Glutamatergic neuron (in vitro differentiated cells): ENCODE results near the gene CEP85. TPM values are rescaled to one million over a fixed set of nuclear protein-coding genes. Genes with fewer than 3 reads are reported as not detected.

ENCODE experiments used
- DNase-seq: peaks from one replicate; pipeline ENCODE4 v3.0.0; 2022
- H3K27ac Mint-ChIP-seq: one replicate; pipeline ENCODE4 v1.8.0; 2020; ENCODE audit warnings: mild to moderate bottlenecking, mixed read lengths, inconsistent platforms; ENCODE audit not compliant: unreplicated experiment
- H3K27me3 Mint-ChIP-seq: one replicate; pipeline ENCODE4 v1.8.0; 2020; ENCODE audit warnings: mild to moderate bottlenecking, moderate library complexity, mixed read lengths, inconsistent platforms; ENCODE audit not compliant: unreplicated experiment
- H3K36me3 Mint-ChIP-seq: one replicate; pipeline ENCODE4 v1.8.0; 2020; ENCODE audit warnings: mild to moderate bottlenecking, mixed read lengths, inconsistent platforms; ENCODE audit not compliant: unreplicated experiment
- H3K4me1 Mint-ChIP-seq: one replicate; pipeline ENCODE4 v1.8.0; 2020; ENCODE audit warnings: mild to moderate bottlenecking, low read depth, mixed read lengths, inconsistent platforms; ENCODE audit not compliant: unreplicated experiment
- H3K4me3 Mint-ChIP-seq: one replicate; pipeline ENCODE4 v1.8.0; 2020; ENCODE audit warnings: mild to moderate bottlenecking, mixed read lengths, inconsistent platforms; ENCODE audit not compliant: unreplicated experiment
- H3K9me3 Mint-ChIP-seq: one replicate; pipeline ENCODE4 v1.8.0; 2020; ENCODE audit warnings: mild to moderate bottlenecking, moderate library complexity, mixed read lengths, inconsistent platforms; ENCODE audit not compliant: unreplicated experiment
- CTCF ChIP-seq: fragments of 200-600 bp; sonication (generic); IDR thresholded peaks from one replicate; pipeline ENCODE4 v1.5.0; 2021; ENCODE audit not compliant: partially characterized antibody, unreplicated experiment
- total RNA-seq: library from RNA; stranded (reverse); fragmentation: NEBNext Ultra II Directional; extraction: Animal tissue kit (Norgen Biotek cat#: 25700); gene quantifications from one replicate; pipeline ENCODE4 v1.2.1, GENCODE V29; 2021; ENCODE audit not compliant: unreplicated experiment

Gene CEP85
- total RNA-seq, 1 donor from 2014 or later = 28.2 TPM

GRCh38 chr1:26282401-26282918 is 48.5 kb downstream of the CEP85 start:
- DNase-seq = no peak
- peak overlapping the region; percentile 55 for H3K27ac Mint-ChIP-seq
- peaks cover 55% of the 10 kb centered on the region for H3K4me1 Mint-ChIP-seq
- H3K9me3 Mint-ChIP-seq = peaks cover 11% of the 10 kb centered on the region
- H3K36me3 Mint-ChIP-seq = no peaks in the 10 kb centered on the region
- TF ChIP-seq CTCF = no peak
- H3K27me3 Mint-ChIP-seq = peaks cover 21% of the 10 kb centered on the region
- peak overlapping the region; percentile 92 for H3K4me3 Mint-ChIP-seq

GRCh38 chr1:26283279-26283853 is 49.4 kb downstream of the CEP85 start:
- Mint-ChIP-seq H3K36me3 (no peaks in the 10 kb centered on the region), H3K27ac (peak overlapping the region; percentile 26), H3K4me3 (peak overlapping the region; percentile 2), H3K9me3 (peaks cover 14% of the 10 kb centered on the region), H3K27me3 (peaks cover 21% of the 10 kb centered on the region), H3K4me1 (peaks cover 55% of the 10 kb centered on the region)
- no peak for TF ChIP-seq CTCF
- no peak for DNase-seq

- no peak for TF ChIP-seq CTCF
- H3K4me1 Mint-ChIP-seq = peaks cover 52% of the 10 kb centered on the region
Measured at GRCh38 chr1:26283871-26284596, 50.0 kb downstream of the CEP85 start.

GRCh38 chr1:26284597-26285347 is 50.8 kb downstream of the CEP85 start:
- peaks cover 18% of the 10 kb centered on the region for H3K27me3 Mint-ChIP-seq
- H3K36me3 Mint-ChIP-seq = no peaks in the 10 kb centered on the region
- H3K27ac Mint-ChIP-seq = peak overlapping the region; percentile 89
- DNase-seq = peak; percentile 85
- peak overlapping the region; percentile 64 for H3K4me3 Mint-ChIP-seq
- H3K4me1 Mint-ChIP-seq = peaks cover 50% of the 10 kb centered on the region
- peak; percentile 72 for TF ChIP-seq CTCF
- peaks cover 14% of the 10 kb centered on the region for H3K9me3 Mint-ChIP-seq

More at GRCh38 chr1:26283871-26284596, 50.0 kb downstream of the CEP85 start:
- H3K9me3 Mint-ChIP-seq = peaks cover 14% of the 10 kb centered on the region
- DNase-seq = no peak
- peak overlapping the region; percentile 64 for H3K4me3 Mint-ChIP-seq
- H3K27ac Mint-ChIP-seq = peak overlapping the region; percentile 89
- peaks cover 18% of the 10 kb centered on the region for H3K27me3 Mint-ChIP-seq
- no peaks in the 10 kb centered on the region for H3K36me3 Mint-ChIP-seq
